A673 (cell line): Measurements from ENCODE around the gene PIP4K2C. TPM values are rescaled to one million over a fixed set of nuclear protein-coding genes. Genes with fewer than 3 reads are reported as not detected.

Source experiments
- BruUV-seq: library from RNA; stranded (reverse); fragments of 400-500 nt; replicated peaks from 2 replicates; lab custom pipeline; 2021; lab: Mats Ljungman, UMichigan
- CTCF ChIA-PET: fragments of 300-600 bp; sonication (Branson Sonifier 250); formaldehyde crosslinking; loops from one replicate; lab custom pipeline; 2022; ENCODE audit warnings: antibody characterized with exemption; lab: Charles Lee
- POLR2A ChIA-PET: fragments of 300-600 bp; sonication (Branson Sonifier 250); formaldehyde crosslinking; loops from one replicate; lab custom pipeline; 2022; ENCODE audit warnings: antibody characterized with exemption; ENCODE audit not compliant: low non-redundant PET; lab: Charles Lee
- DNase-seq: peaks from one replicate; pipeline ENCODE4 v3.0.0-alpha.2; 2015; ENCODE audit warnings: low spot score
- H3K27ac ChIP-seq: fragments of 200-600 bp; sonication (generic); 2 replicates; pipeline ENCODE4 v1.5.1; 2016; ENCODE audit warnings: mixed run types, low read depth, mild to moderate bottlenecking, mixed read lengths, antibody characterized with exemption, low read length; ENCODE audit not compliant: poor library complexity, severe bottlenecking
- H3K27me3 ChIP-seq: fragments of 200-600 bp; sonication (generic); replicated peaks from 2 replicates; pipeline ENCODE4 v1.6.1; 2017; ENCODE audit warnings: mixed run types, low read depth, mild to moderate bottlenecking, mixed read lengths, antibody characterized with exemption, low read length; ENCODE audit not compliant: insufficient read depth, poor library complexity
- H3K36me3 ChIP-seq: fragments of 200-600 bp; sonication (generic); 2 replicates; pipeline ENCODE4 v1.6.1; 2016; ENCODE audit warnings: mixed run types, mild to moderate bottlenecking, mixed read lengths, antibody characterized with exemption, low read length; ENCODE audit not compliant: insufficient read depth, poor library complexity, severe bottlenecking
- H3K4me1 ChIP-seq: fragments of 200-600 bp; sonication (generic); 2 replicates; pipeline ENCODE4 v1.6.1; 2017; ENCODE audit warnings: mixed run types, mild to moderate bottlenecking, mixed read lengths, antibody characterized with exemption, low read length; ENCODE audit not compliant: insufficient read depth, poor library complexity, severe bottlenecking
- H3K4me3 ChIP-seq: fragments of 200-600 bp; sonication (generic); 2 replicates; pipeline ENCODE4 v1.5.1; 2016; ENCODE audit warnings: low read depth, mixed run types, mild to moderate bottlenecking, mixed read lengths, low read length; ENCODE audit not compliant: poor library complexity, severe bottlenecking
- H3K9me3 ChIP-seq: fragments of 200-600 bp; sonication (generic); 2 replicates; pipeline ENCODE4 v1.6.1; 2016; ENCODE audit warnings: mixed run types, low read depth, mild to moderate bottlenecking, mixed read lengths, antibody characterized with exemption, low read length; ENCODE audit not compliant: poor library complexity, severe bottlenecking
- CTCF ChIP-seq: fragments of 300-800, 200-600 bp; sonication (generic); conservative IDR thresholded peaks from 2 replicates; pipeline ENCODE4 v1.5.1; 2017; ENCODE audit warnings: low read depth, mild to moderate bottlenecking, antibody characterized with exemption, low read length, moderate library complexity, mixed read lengths
- EZH2 ChIP-seq: fragments of 200-600 bp; sonication (generic); IDR thresholded peaks from 2 replicates; pipeline ENCODE4 v1.6.1; 2017; ENCODE audit warnings: borderline replicate concordance, low read depth, mild to moderate bottlenecking, mixed read lengths, antibody characterized with exemption, low read length; ENCODE audit not compliant: poor library complexity, severe bottlenecking
- intact Hi-C: fragments of 100-400 bp; cut with micrococcal nuclease; formaldehyde crosslinking; loops from one replicate; pipeline ENCODE4 v1.10.0; 2022; ENCODE audit not compliant: unreplicated experiment
- total RNA-seq: library from RNA; stranded (reverse); gene quantifications from 2 replicates; pipeline ENCODE4 v1.2.3, GENCODE V29; 2021

PIP4K2C gene
- total RNA-seq, 1 experiment from 2014 or later: 34.9 TPM

- H3K36me3 ChIP-seq: no peaks in the 10 kb centered on the region
- H3K27ac ChIP-seq: no peak overlapping the region
- DNase-seq: no peak
- TF ChIP-seq CTCF: no peak
- TF ChIP-seq EZH2: no peak
- ChIA-PET POLR2A (no interaction called here), CTCF (no interaction called here)
- H3K4me3 ChIP-seq: no peak overlapping the region
- no TSS peak for BruUV-seq
- no peaks in the 10 kb centered on the region for H3K27me3 ChIP-seq
- no peaks in the 10 kb centered on the region for H3K9me3 ChIP-seq
- intact Hi-C loops: loop anchor here (5.0 kb wide), 1 partner anchor 147 kb away; no protein-coding TSS in a partner anchor
- no peaks in the 10 kb centered on the region for H3K4me1 ChIP-seq
Observed at GRCh38 chr12:57579677-57580465, 11.1 kb upstream of the PIP4K2C start.

DNA sequence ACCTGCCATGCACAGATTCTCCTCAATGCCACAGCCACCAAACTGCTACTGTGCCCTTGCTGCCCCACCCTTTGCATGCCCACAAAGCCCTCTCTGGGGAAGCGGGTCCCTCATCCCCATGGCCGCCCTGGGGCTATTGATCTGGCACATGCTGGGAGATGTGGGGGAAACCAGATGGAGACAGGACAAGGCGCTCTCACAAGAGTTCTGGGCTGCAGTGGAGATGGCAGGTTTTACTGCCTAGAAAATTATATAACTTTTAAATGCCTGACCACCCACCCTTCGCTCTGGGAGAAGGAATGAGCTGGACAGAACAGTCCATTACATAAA lies 10.6 kb upstream of the PIP4K2C start:
- TF ChIP-seq EZH2: no peak
- no peak for TF ChIP-seq CTCF
- intact Hi-C loops: loop anchor here (5.0 kb wide), 1 partner anchor 147 kb away; no protein-coding TSS in a partner anchor
- CTCF ChIA-PET: interaction anchor here (0.6 kb wide), 1 partner anchor 52 kb away, joined by 5 read pairs; the partner anchor contains the start of gene B4GALNT1
- Histone ChIP-seq H3K9me3 (no peaks in the 10 kb centered on the region), H3K36me3 (no peaks in the 10 kb centered on the region), H3K27me3 (no peaks in the 10 kb centered on the region), H3K4me1 (no peaks in the 10 kb centered on the region), H3K27ac (no peak overlapping the region), H3K4me3 (no peak overlapping the region)
- no peak for DNase-seq
- no TSS peak for BruUV-seq
- POLR2A ChIA-PET: no interaction called here

GRCh38 chr12:57581802-57582201 lies 9.2 kb upstream of the PIP4K2C start:
- Histone ChIP-seq H3K36me3 (no peaks in the 10 kb centered on the region), H3K4me1 (no peaks in the 10 kb centered on the region), H3K27ac (no peak overlapping the region), H3K4me3 (no peak overlapping the region), H3K9me3 (no peaks in the 10 kb centered on the region), H3K27me3 (peaks cover 3% of the 10 kb centered on the region)
- BruUV-seq: no TSS peak
- intact Hi-C loops: loop anchor here (5.0 kb wide), 1 partner anchor 145 kb away; no protein-coding TSS in a partner anchor
- no peak for DNase-seq
- POLR2A ChIA-PET: no interaction called here
- CTCF ChIA-PET: no interaction called here
- TF ChIP-seq EZH2 (no peak), CTCF (no peak)
